Measurements from ENCODE around the gene TTC39B. TPM values are rescaled to one million over a fixed set of nuclear protein-coding genes. Genes with fewer than 3 reads are reported as not detected.

Gene TTC39B
- total RNA-seq, 1 donor from 2014 or later: 49.2 TPM

DNA sequence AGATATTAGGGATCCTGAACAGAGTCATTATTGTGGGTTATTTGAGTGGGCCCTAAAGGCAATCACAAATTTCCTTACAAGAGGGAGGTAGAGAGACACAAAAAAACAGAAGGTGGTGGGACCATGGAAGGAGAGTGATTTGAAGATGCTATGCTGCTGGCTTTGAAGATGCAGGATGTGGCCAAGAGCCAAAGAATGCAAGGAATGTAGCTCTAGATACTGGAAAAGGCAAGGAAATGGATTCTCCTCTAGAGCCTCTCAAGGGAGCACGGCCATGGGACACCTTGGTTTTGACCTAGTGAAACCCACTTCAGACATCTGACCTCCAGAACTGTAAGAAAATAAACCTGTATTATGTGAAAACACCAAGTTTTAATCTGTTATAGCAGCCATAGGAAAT, 53.8 kb downstream of the TTC39B start:
- H3K4me1 ChIP-seq: peaks cover 9% of the 10 kb centered on the region
- intact Hi-C loops (cut with DNase I): no loop called here
- H3K27ac ChIP-seq: no peak overlapping the region
- TF ChIP-seq, protein P1, sequence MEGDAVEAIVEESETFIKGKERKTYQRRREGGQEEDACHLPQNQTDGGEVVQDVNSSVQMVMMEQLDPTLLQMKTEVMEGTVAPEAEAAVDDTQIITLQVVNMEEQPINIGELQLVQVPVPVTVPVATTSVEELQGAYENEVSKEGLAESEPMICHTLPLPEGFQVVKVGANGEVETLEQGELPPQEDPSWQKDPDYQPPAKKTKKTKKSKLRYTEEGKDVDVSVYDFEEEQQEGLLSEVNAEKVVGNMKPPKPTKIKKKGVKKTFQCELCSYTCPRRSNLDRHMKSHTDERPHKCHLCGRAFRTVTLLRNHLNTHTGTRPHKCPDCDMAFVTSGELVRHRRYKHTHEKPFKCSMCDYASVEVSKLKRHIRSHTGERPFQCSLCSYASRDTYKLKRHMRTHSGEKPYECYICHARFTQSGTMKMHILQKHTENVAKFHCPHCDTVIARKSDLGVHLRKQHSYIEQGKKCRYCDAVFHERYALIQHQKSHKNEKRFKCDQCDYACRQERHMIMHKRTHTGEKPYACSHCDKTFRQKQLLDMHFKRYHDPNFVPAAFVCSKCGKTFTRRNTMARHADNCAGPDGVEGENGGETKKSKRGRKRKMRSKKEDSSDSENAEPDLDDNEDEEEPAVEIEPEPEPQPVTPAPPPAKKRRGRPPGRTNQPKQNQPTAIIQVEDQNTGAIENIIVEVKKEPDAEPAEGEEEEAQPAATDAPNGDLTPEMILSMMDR (IDR thresholded peaks at IDR 0.05): no peak
- ATAC-seq: no peak
- H3K9me3 ChIP-seq: no peaks in the 10 kb centered on the region
- DNase-seq: no peak
- no peak overlapping the region for H3K4me3 ChIP-seq
- H3K27me3 ChIP-seq (ENCODE audit: low read depth): no peaks in the 10 kb centered on the region
- H3K36me3 ChIP-seq: no peaks in the 10 kb centered on the region

DNA sequence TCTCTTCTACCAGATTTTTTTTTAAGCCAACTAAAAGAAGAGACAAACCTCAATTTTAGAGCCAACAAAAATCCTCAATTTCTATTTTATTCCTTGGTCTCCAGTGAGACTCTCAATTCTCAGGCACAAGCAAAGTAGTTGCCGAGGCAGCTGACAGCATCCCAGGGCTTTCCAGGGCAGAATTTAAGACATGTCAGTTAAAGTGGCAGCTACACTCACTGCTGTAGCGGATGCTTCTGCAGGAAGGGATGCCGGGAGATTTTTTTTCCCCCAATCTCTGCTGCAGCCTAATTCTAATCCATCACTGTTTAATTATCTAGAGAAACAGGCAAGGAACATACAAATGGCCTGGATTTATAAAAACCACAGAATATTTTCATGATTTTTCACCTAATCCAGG, 57.0 kb downstream of the TTC39B start:
- ATAC-seq: no peak
- no peaks in the 10 kb centered on the region for H3K9me3 ChIP-seq
- no peak overlapping the region for H3K4me3 ChIP-seq
- TF ChIP-seq, protein P1 (IDR thresholded peaks at IDR 0.05): no peak
- DNase-seq: no peak
- H3K27ac ChIP-seq: no peak overlapping the region
- no peaks in the 10 kb centered on the region for H3K27me3 ChIP-seq (ENCODE audit: low read depth)
- intact Hi-C loops (cut with DNase I): no loop called here
- H3K4me1 ChIP-seq: peaks cover 15% of the 10 kb centered on the region
- no peaks in the 10 kb centered on the region for H3K36me3 ChIP-seq

DNA sequence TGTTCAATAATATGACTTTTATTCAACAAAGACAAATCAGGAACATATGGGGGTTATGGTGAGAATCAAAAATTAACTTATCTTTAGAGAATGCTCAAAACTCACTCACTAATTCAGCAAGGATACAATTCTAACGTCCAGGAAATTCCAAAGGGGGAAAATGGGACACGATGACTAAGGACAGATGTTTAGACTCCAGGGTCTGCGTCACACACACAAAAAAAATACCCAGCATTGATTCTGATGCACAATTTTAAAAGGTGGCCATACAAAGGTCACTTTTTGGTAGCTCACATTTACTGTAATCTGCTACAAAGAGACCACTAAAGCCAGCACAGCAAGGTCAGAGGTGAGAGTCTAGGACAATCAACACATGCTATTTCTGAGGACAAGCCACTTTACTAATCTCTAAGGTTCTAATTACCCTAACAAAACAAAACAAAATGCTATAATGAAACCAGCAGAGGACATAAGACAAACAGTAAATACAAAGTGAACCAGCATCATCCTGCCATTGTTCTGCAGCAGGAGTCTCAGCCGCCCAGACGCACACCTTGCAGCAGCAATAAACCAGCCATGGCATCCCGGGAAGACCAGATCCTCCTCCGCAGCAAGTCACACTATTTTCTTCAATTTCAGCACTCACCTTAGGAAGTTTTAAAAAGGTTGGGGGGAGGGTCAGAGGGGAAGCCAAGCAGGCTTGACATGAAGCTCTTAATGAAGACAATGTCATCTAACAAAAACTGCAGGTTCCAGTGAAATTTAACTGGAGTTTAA, 57.8 kb downstream of the TTC39B start:
- Histone ChIP-seq H3K36me3 (no peaks in the 10 kb centered on the region), H3K9me3 (no peaks in the 10 kb centered on the region), H3K4me3 (no peak overlapping the region), H3K4me1 (peaks cover 19% of the 10 kb centered on the region), H3K27ac (no peak overlapping the region), H3K27me3 (ENCODE audit: low read depth) (no peaks in the 10 kb centered on the region)
- TF ChIP-seq, protein P1 (IDR thresholded peaks at IDR 0.05): no peak
- DNase-seq (no peak), ATAC-seq (no peak)
- intact Hi-C loops (cut with DNase I): no loop called here

DNA sequence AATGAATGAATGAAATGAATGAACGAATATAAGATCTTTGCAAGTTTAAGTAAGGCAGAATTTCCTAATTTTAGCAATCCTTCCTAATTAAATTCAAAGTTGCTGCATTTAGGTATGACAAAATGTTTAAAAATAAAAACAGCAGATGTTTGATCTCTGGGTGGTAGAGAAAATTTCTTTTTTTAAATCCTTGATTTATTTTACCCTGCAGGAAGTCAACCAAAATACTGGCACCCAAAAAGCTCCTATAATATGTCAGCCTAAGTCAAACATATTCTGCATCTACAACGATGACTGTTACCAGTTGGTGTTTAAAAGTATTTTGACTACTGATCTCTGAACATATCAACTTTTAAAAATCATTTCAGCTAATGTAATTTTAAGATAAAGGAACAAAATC, 58.4 kb downstream of the TTC39B start:
- Histone ChIP-seq H3K36me3 (no peaks in the 10 kb centered on the region), H3K4me3 (no peak overlapping the region), H3K27me3 (ENCODE audit: low read depth) (no peaks in the 10 kb centered on the region), H3K27ac (no peak overlapping the region), H3K4me1 (peaks cover 24% of the 10 kb centered on the region), H3K9me3 (no peaks in the 10 kb centered on the region)
- TF ChIP-seq, protein P1 (IDR thresholded peaks at IDR 0.05): no peak
- DNase-seq (no peak), ATAC-seq (no peak)
- intact Hi-C loops (cut with DNase I): no loop called here

- Histone ChIP-seq H3K27me3 (ENCODE audit: low read depth) (no peaks in the 10 kb centered on the region), H3K36me3 (no peaks in the 10 kb centered on the region), H3K4me1 (peaks cover 25% of the 10 kb centered on the region), H3K27ac (no peak overlapping the region), H3K4me3 (no peak overlapping the region), H3K9me3 (no peaks in the 10 kb centered on the region)
- intact Hi-C loops (cut with DNase I): no loop called here
- DNase-seq (no peak), ATAC-seq (no peak)
- TF ChIP-seq, protein P1 (IDR thresholded peaks at IDR 0.05): no peak
Observed at GRCh38 chr9:15248081-15248480, 58.9 kb downstream of the TTC39B start.
